ENCODE measurements around the gene UTP25.
"Not testable (repeated sequence)": the region's sequence is repeated elsewhere in the genome, so short reads cannot be mapped to it uniquely, and the experiment has no call there.

The UTP25 gene

DNA sequence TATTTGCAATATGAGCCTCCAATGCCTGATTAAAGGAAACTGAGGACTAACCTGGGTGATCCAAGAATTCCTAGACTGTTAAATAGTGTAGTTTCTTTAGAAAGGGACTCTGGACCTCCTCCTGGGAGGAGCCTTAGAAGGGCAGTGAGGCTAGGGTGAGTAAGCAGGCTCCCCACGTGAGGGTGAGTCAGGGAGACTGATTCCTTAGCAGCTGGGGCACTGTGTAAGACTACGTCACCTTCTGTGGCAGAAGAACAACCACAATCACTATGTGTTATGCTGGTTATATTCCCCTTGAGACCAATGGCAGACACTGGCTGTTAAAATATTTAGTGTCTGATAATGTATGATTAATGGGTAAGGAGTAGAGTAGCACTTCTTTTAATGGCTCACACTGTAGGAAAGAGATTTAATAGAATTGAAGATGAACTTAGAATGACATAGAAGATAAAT, 56.9 kb downstream of the UTP25 start:
- TF ChIP-seq, protein P1, sequence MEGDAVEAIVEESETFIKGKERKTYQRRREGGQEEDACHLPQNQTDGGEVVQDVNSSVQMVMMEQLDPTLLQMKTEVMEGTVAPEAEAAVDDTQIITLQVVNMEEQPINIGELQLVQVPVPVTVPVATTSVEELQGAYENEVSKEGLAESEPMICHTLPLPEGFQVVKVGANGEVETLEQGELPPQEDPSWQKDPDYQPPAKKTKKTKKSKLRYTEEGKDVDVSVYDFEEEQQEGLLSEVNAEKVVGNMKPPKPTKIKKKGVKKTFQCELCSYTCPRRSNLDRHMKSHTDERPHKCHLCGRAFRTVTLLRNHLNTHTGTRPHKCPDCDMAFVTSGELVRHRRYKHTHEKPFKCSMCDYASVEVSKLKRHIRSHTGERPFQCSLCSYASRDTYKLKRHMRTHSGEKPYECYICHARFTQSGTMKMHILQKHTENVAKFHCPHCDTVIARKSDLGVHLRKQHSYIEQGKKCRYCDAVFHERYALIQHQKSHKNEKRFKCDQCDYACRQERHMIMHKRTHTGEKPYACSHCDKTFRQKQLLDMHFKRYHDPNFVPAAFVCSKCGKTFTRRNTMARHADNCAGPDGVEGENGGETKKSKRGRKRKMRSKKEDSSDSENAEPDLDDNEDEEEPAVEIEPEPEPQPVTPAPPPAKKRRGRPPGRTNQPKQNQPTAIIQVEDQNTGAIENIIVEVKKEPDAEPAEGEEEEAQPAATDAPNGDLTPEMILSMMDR (IDR thresholded peaks at IDR 0.05; ENCODE audit: insufficient read depth, missing control alignments): no peak
- no peak for FAIRE-seq
- no peak for DNase-seq (ENCODE audit: insufficient read length, low spot score)

DNA sequence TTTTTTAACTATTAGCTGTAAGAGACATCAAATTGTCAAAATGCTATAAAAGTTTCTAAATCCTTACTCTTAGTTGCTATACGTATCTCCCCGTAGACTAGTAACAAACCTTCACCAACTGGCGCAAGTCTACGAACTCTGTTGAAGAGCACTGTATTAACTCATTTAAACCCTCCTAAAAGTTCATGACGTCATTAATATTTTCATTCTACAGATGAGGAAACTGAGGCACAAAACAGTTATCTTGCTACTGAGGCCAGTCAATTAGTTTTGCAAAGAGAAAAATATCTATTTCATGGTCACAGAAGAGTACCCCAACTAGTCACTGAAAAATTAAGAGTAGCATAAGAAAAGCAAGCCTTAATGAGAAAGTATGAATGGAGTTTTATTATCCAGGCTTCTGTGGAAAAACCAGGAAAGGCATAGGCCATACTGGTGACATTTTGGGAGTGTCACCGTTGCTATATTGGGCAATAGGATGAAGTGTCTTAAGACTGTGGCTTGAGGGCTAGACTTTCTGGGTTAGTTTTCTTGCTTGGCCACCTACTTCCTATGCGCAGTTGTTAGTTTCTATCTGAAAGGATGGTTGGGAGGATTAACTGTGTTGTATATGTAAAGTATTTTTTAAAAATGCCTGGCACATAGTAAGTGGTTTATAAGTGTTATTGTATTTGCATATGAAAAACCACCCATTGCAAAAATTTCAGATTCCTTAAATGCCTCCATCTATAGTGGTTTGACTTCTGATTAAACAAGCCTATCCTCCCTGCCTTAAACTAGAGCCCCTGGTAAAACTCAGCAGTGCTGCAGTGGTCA, 57.8 kb downstream of the UTP25 start:
- DNase-seq (ENCODE audit: insufficient read length, low spot score) (no peak), FAIRE-seq (peak; percentile 32)
- TF ChIP-seq, protein P1 (IDR thresholded peaks at IDR 0.05; ENCODE audit: insufficient read depth, missing control alignments): no peak

DNA sequence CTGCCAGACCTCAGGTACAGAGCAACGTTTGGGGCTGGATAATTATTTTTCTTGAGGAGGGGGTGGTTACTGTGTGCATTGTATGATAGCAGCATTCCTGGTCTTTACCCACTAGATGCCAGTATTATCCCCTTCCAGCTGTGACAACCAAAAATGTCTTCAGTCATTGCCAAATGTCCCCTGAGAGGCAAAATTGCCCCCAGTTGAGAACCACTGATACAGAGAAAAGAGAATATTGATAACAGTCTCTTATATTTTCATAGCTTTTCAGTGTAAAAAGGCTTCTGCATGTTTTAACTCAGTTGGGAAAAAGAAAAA, 58.4 kb downstream of the UTP25 start:
- FAIRE-seq: no peak
- no peak for DNase-seq (ENCODE audit: insufficient read length, low spot score)
- TF ChIP-seq, protein P1 (IDR thresholded peaks at IDR 0.05; ENCODE audit: insufficient read depth, missing control alignments): no peak

DNA sequence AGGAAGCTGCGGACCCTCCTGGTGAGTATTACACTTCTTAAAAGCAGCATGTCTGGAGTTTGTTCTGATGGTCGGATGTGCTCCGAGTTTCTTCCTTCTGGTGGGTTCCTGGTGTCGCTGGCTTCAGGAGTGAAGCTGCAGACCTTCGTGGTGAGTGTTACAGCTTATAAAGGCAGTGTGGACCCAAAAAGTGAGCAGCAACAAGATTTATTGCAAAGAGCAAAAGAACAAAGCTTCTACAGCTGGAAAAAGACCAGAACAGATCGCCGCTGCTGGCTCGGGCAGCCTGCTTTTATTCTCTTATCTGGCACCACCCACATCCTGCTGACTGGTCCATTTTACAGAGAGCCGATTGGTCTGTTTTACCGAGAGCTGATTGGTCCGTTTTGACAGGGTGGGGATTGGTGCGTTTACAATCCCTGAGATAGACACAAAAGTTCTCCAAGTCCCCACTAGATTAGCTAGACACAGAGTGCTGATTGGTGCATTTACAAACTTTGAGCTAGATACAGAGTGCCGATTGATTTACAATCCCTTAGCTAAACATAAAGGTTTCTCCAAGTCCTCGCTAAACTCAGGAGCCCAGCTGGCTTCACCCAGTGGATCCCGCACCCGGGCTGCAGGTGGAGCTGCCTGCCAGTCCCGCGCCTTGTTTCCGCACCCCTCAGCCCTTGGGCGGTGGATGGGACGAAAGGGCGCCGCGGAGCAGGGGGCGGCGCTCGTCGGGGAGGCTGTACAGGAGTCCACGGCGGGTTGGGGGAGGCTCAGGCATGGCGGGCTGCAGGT, 60.7 kb downstream of the UTP25 start:
- not testable (repeated sequence) for DNase-seq (ENCODE audit: insufficient read length, low spot score); FAIRE-seq

DNA sequence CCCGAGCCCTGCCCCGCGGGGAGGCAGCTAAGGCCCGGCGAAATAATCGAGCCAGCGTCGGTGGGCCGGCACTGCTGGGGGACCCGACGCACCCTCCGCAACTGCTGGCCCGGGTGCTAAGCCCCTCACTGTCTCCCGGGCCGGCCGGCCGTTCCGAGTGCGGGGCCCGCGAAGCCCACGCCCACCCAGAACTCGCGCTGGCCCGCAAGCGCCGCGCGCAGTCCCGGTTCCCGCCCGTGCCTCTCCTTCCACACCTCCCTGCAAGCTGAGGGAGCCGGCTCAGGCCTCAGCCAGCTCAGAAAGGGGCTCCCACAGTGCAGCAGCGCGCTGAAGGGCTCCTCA, 61.3 kb downstream of the UTP25 start:
- FAIRE-seq (no peak), DNase-seq (ENCODE audit: insufficient read length, low spot score) (no peak)
- TF ChIP-seq, protein P1 (IDR thresholded peaks at IDR 0.05; ENCODE audit: insufficient read depth, missing control alignments): no peak

DNA sequence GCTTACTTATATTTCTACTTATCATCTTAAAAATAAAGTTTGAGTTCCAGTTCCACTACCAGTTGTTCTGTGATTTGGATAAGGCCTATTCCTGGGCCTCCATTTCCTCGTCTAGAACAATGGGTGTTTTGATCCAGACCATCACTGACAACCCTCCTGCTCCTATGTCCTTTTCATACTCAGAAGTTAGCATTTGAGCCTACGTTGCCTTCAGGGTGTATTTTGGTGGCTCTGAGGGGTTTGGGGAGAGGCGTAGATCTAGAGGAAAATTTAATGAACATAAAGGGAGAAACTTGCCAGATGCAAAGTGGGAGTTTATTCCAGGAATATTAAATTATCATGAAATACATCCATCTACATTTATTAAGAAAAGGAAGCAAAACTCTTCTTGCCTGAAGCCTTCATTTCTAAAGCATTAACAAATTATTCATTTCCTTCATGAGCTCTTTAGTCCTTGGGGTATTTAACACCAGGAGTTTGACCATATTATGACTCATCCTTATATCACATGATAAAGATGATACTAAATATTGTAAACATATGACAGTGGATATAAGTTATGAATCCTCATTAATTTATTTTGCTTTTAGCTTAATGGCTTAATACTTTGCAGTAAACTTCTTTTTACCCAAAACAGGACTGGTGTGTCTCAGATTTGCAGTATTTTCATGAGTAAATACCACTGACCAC, 63.0 kb downstream of the UTP25 start:
- no peak for DNase-seq (ENCODE audit: insufficient read length, low spot score)
- TF ChIP-seq, protein P1 (IDR thresholded peaks at IDR 0.05; ENCODE audit: insufficient read depth, missing control alignments): no peak
- FAIRE-seq: no peak

DNA sequence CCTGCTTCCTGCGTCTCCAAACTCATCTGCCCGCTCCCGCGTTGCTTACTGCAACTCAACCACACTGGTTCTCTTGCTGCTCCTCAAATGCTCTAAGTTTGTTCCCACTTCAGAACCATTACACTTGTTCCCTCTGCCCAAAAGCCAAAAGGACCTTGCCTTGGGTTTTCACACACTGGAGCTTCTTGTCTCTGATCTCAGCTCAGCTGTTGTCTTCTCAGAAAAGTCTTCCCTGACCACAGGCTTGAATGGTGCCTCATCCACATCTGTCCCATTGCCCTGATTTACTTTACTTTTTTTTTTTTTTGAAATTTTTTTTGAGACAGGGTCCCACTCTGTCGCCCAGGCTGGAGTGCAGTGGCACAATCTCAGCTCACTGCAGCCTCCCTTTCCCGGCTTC, 66.0 kb downstream of the UTP25 start:
- FAIRE-seq: no peak
- no peak for DNase-seq (ENCODE audit: insufficient read length, low spot score)
- TF ChIP-seq, protein P1 (IDR thresholded peaks at IDR 0.05; ENCODE audit: insufficient read depth, missing control alignments): no peak

Measured in D721Med (cell line).